Measurements from ENCODE around the gene PPP1R1A.

Gene PPP1R1A

DNA sequence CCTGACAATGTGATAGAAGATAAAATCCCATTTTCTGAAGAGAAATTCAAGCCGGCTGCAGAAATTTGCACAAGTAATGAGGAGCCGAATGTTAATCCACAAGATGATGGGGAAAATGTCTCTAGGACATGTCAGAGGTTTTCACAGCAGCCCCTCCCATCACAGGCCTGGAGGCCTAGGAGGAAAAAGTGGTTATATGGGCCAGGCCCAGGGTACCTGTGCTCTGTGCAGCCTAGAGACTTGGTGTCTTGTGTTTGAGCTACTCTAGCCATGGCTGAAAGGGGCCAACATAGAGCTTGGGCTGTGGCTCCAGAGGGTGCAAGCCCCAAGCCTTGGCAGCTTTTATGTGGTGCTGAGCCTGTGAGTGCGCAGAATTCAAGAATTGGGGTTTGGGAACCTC lies 38.8 kb upstream of the PPP1R1A start:
- no peak for TF ChIP-seq CTCF (conservative IDR thresholded peaks at IDR 0.05)
- H3K27ac ChIP-seq, result no peak overlapping the region

DNA sequence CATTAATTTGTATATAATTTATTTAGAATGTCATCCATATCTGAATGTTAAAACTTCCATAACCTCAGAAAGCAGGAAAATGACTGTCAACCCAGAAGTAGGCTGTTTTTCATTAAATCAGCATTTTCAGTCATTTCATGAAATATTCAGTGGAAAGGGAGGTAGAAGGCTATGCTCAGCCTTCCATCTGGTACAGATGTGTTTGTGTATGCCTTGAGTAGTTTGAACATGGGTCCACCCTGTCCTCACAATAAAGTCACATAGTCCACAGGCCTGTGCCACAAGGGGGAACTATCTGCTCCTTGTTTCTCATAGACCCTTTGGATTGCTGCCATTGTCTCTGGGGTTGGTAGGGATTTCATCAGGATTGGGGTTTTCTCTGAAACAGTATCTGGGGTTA lies 37.1 kb upstream of the PPP1R1A start:
- H3K27ac ChIP-seq, result no peak overlapping the region
- no peak for TF ChIP-seq CTCF (conservative IDR thresholded peaks at IDR 0.05)

DNA sequence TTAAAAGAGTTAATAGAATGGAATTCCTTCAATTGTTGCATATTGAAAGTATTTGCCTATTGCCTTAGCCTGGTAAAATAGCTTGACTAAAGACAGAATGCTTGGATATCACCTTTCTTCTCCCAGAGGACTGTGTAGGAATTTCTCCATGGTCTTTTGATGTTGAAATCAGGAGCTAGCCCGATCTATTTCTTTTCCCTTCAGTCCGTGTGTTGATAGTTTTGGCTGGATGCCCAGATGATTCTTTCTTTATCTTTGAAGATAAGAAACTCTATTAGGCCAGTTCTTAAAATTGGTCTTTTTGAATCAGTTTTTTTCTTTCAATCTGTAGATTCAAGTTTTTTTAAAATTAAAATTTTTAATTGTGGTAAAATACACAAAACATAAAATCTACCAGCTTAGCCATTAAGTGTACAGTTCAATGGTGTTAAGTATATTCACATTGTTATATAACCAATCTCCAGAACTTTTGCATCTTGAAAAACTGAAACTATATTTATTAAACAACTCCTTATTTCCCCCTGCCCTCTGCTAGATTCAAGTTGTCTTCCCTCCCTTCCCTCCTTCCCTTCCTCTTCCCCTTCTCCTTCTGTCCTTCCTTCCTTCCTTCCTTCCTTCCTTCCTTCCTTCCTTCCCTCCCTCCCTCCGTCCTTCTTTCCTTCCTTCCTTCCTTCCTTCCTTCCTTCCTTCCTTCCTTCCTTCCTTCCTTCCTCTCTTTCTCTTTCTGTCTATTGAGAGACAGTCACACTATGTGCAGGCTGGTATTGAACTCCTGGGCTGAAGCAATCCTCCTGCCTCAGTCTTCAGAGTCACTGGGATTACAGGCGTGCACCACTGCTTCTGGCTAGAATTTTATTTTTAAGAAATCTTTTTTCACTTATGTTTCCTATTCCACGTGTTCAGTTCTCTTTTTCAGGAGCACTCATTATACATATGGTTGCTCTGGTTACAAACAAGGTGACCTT lies 36.1 kb upstream of the PPP1R1A start:
- H3K27ac ChIP-seq, result peak overlapping the region; percentile 14
- TF ChIP-seq CTCF (conservative IDR thresholded peaks at IDR 0.05), result no peak

GRCh38 chr12:54622463-54623183 lies 34.2 kb upstream of the PPP1R1A start:
- no peak overlapping the region; the same call in 1 of the 2 replicates for H3K27ac ChIP-seq
- peak; percentile 28; the same call in 1 of the 2 replicates for TF ChIP-seq CTCF (conservative IDR thresholded peaks at IDR 0.05)

- no peak for TF ChIP-seq CTCF (conservative IDR thresholded peaks at IDR 0.05)
- peak overlapping the region; percentile 77 for H3K27ac ChIP-seq
These were observed 28.6 kb upstream of the PPP1R1A start for GRCh38 chr12:54616933-54617680.

GRCh38 chr12:54612225-54612750 lies 23.8 kb upstream of the PPP1R1A start:
- no peak for TF ChIP-seq CTCF (conservative IDR thresholded peaks at IDR 0.05)
- no peak overlapping the region for H3K27ac ChIP-seq

Data from VCaP (cell line).